SK-N-SH treated with all-trans-retinoic acid at 6 μM for 48 hours (cell line): ENCODE results near the gene ITGB2.

Experiments used
- CSDC2 ChIP-seq: fragments of 250-450 bp; sonication (Bioruptor Pico); IDR thresholded peaks from 2 replicates; pipeline ENCODE4 v1.5.0; 2020; ENCODE audit warnings: mild to moderate bottlenecking, moderate library complexity
- ISL1 ChIP-seq: fragments of 250-450 bp; sonication (Bioruptor Pico); IDR thresholded peaks from 2 replicates; pipeline ENCODE4 v2.1.2; 2022; ENCODE audit warnings: mild to moderate bottlenecking, moderate library complexity
- RARB ChIP-seq: fragments of 250-450 bp; sonication (Bioruptor Pico); IDR thresholded peaks from 2 replicates; pipeline ENCODE4 v1.8.0; 2021; ENCODE audit warnings: mild to moderate bottlenecking, moderate library complexity
- SNAI2 ChIP-seq: fragments of 250-450 bp; sonication (Bioruptor Pico); IDR thresholded peaks from 2 replicates; pipeline ENCODE4 v1.5.0; 2020; ENCODE audit warnings: mild to moderate bottlenecking, moderate library complexity
- TCF4 ChIP-seq: fragments of 250-450 bp; sonication (Bioruptor Pico); IDR thresholded peaks from 2 replicates; pipeline ENCODE4 v1.8.0; 2021; ENCODE audit warnings: mild to moderate bottlenecking, moderate library complexity, borderline replicate concordance
- ZC3H10 ChIP-seq: fragments of 250-450 bp; sonication (Bioruptor Pico); IDR thresholded peaks from 2 replicates; pipeline ENCODE4 v1.5.1; 2021; ENCODE audit warnings: mild to moderate bottlenecking, moderate library complexity
- ZFP3 ChIP-seq: fragments of 250-450 bp; sonication (Bioruptor Pico); IDR thresholded peaks from 2 replicates; pipeline ENCODE4 v1.5.0; 2020; ENCODE audit warnings: mild to moderate bottlenecking, moderate library complexity
- ZFP30 ChIP-seq: fragments of 450-650 bp; formaldehyde crosslinking; IDR thresholded peaks from 2 replicates; pipeline ENCODE4 v1.5.0; 2022; ENCODE audit warnings: mild to moderate bottlenecking, moderate library complexity
- ZNF70 ChIP-seq: fragments of 450-650 bp; formaldehyde crosslinking; IDR thresholded peaks from 2 replicates; pipeline ENCODE4 v1.5.0; 2020; ENCODE audit warnings: mild to moderate bottlenecking, moderate library complexity
- TF ChIP-seq, protein P1 (sequence below): fragments of 250-450 bp; sonication (Bioruptor Pico); IDR thresholded peaks from 2 replicates; pipeline ENCODE4 v1.8.0; 2020; ENCODE audit warnings: mild to moderate bottlenecking, moderate library complexity, borderline replicate concordance

- TF ChIP-seq TCF4 (no peak), RARB (CRISPR knock-in tag) (no peak), CSDC2 (CRISPR knock-in tag) (no peak), ZFP30 (CRISPR knock-in tag) (no peak), ZNF70 (CRISPR knock-in tag) (no peak), SNAI2 (no peak), ISL1 (CRISPR knock-in tag) (no peak), ZFP3 (CRISPR knock-in tag) (no peak), ZC3H10 (CRISPR knock-in tag) (no peak)
- TF ChIP-seq, protein P1, sequence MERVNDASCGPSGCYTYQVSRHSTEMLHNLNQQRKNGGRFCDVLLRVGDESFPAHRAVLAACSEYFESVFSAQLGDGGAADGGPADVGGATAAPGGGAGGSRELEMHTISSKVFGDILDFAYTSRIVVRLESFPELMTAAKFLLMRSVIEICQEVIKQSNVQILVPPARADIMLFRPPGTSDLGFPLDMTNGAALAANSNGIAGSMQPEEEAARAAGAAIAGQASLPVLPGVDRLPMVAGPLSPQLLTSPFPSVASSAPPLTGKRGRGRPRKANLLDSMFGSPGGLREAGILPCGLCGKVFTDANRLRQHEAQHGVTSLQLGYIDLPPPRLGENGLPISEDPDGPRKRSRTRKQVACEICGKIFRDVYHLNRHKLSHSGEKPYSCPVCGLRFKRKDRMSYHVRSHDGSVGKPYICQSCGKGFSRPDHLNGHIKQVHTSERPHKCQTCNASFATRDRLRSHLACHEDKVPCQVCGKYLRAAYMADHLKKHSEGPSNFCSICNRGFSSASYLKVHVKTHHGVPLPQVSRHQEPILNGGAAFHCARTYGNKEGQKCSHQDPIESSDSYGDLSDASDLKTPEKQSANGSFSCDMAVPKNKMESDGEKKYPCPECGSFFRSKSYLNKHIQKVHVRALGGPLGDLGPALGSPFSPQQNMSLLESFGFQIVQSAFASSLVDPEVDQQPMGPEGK, result no peak
These were observed 19.5 kb upstream of the ITGB2 start for GRCh38 chr21:44940116-44940631.
